ENCODE measurements around the gene UGT1A1. TPM values are rescaled to one million over a fixed set of nuclear protein-coding genes. Genes with fewer than 3 reads are reported as not detected.

UGT1A1 gene
- total RNA-seq, 1 experiment from 2014 or later: not detected

DNA sequence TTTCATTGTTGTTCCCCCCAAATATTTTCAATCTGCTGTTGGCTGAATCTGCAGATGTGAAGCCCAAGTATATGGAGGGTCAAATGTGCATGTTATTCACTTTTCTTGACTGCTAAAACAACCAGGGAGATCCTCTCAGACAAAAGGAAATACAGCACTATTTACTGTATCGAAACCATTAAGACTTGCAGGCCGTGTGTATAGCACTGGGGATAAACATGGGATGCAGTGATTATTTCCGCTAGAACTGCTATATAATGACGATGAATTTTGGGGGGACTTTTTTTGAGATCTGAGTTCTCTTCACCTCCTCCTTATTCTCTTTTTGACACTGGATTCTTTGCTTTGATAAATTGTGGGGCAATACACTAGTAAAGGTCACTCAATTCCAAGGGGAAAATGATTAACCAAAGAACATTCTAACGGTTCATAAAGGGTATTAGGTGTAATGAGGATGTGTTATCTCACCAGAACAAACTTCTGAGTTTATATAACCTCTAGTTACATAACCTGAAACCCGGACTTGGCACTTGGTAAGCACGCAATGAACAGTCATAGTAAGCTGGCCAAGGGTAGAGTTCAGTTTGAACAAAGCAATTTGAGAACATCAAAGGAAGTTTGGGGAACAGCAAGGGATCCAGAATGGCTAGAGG lies 3.5 kb upstream of the UGT1A1 start:
- peaks cover 9% of the 10 kb centered on the region in 2 experiments for H3K9me3 Mint-ChIP-seq
- Histone ChIP-seq H3K18ac (ENCODE audit: insufficient read length, low read depth, low read length) (no peak overlapping the region), H2BK120ac (ENCODE audit: low read depth, low read length, poor library complexity, severe bottlenecking) (no peak overlapping the region), H4K20me1 (ENCODE audit: control insufficient read depth, insufficient read depth, insufficient read length) (no peaks in the 10 kb centered on the region), H3K79me1 (ENCODE audit: insufficient read depth, low read depth, low read length, poor library complexity, severe bottlenecking) (no peaks in the 10 kb centered on the region), H3K9ac (ENCODE audit: extremely low read depth, insufficient read length, low read length) (no peak overlapping the region), H3K23ac (ENCODE audit: insufficient read length, low read depth, low read length) (no peak overlapping the region), H3K27ac (ENCODE audit: insufficient read length, low read depth, low read length) (no peak overlapping the region), H3K56ac (ENCODE audit: insufficient read length, low read depth, low read length) (no peak overlapping the region), H4K5ac (ENCODE audit: insufficient read length, low read depth, low read length) (no peak overlapping the region), H3K23me2 (ENCODE audit: insufficient read length, low read depth, low read length, poor library complexity, severe bottlenecking) (no peaks in the 10 kb centered on the region), H2BK15ac (ENCODE audit: low read depth, low read length) (no peak overlapping the region), H2AFZ (ENCODE audit: low read length) (no peak overlapping the region), H3T11ph (ENCODE audit: low read length) (no peak overlapping the region), H3K9me3 (ENCODE audit: control insufficient read depth, low read depth, low read length) (no peaks in the 10 kb centered on the region), H3K79me2 (ENCODE audit: insufficient read depth, low read length) (no peaks in the 10 kb centered on the region), H3K27me3 (ENCODE audit: insufficient read depth, low read length) (no peaks in the 10 kb centered on the region), H2BK12ac (ENCODE audit: insufficient read length, low read depth, low read length) (no peak overlapping the region), H3K4ac (ENCODE audit: low read depth, low read length) (no peak overlapping the region), H4K8ac (replicated peaks; ENCODE audit: insufficient read length, low read depth, low read length) (no peak overlapping the region), H3K4me2 (ENCODE audit: insufficient read depth, insufficient read length, low read length) (no peak overlapping the region), H2BK20ac (ENCODE audit: low read depth, low read length, poor library complexity, severe bottlenecking) (no peak overlapping the region), H3K14ac (ENCODE audit: insufficient read depth, low read length) (no peak overlapping the region), H2BK5ac (ENCODE audit: insufficient read length, low read length) (no peak overlapping the region), H4K91ac (ENCODE audit: insufficient read length, low read depth, low read length) (no peak overlapping the region), H2AK5ac (ENCODE audit: insufficient read length, low read length) (no peak overlapping the region), H3K4me1 (ENCODE audit: insufficient read depth, low read length) (no peaks in the 10 kb centered on the region)
- peaks cover 11% of the 10 kb centered on the region for H3K27me3 Mint-ChIP-seq (ENCODE audit: low read depth)
- TF ChIP-seq, protein P1, sequence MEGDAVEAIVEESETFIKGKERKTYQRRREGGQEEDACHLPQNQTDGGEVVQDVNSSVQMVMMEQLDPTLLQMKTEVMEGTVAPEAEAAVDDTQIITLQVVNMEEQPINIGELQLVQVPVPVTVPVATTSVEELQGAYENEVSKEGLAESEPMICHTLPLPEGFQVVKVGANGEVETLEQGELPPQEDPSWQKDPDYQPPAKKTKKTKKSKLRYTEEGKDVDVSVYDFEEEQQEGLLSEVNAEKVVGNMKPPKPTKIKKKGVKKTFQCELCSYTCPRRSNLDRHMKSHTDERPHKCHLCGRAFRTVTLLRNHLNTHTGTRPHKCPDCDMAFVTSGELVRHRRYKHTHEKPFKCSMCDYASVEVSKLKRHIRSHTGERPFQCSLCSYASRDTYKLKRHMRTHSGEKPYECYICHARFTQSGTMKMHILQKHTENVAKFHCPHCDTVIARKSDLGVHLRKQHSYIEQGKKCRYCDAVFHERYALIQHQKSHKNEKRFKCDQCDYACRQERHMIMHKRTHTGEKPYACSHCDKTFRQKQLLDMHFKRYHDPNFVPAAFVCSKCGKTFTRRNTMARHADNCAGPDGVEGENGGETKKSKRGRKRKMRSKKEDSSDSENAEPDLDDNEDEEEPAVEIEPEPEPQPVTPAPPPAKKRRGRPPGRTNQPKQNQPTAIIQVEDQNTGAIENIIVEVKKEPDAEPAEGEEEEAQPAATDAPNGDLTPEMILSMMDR (conservative IDR thresholded peaks at IDR 0.05): no peak
- DNase-seq: no peak
- WGBS (ENCODE audit: extremely low coverage, insufficient read length, low lambda C conversion rate): no CpG with 5 or more reads among the region's 7 CpGs
- peaks cover 0 to 6% (median 2%) of the 10 kb centered on the region in 3 experiments; a peak in 4 of 7 replicates for H3K36me3 Mint-ChIP-seq (ENCODE audit: insufficient read depth in 1 of 3, low read depth in 3 of 3)
- H3K4me1 Mint-ChIP-seq: peaks cover 5 to 8% of the 10 kb centered on the region in 2 experiments
- no peak overlapping the region for H3K27ac Mint-ChIP-seq
- H3K4me3 Mint-ChIP-seq: no peak overlapping the region
